GM21423 (cell line): ENCODE results near the gene THEMIS.
A peak's percentile ranks its signal among the peaks of the same experiment; 100 is the strongest.

ENCODE experiments used
- ATAC-seq: cut with Tn5 transposase; IDR thresholded peaks from one replicate; pipeline ENCODE4 v1.9.1; 2021; ENCODE audit warnings: mild to moderate bottlenecking, moderate library complexity; ENCODE audit not compliant: unreplicated experiment

Gene THEMIS

GRCh38 chr6:127860723-127861122 is 40.1 kb downstream of the THEMIS start:
- no peak for ATAC-seq

- ATAC-seq, result no peak
Observed at GRCh38 chr6:127859956-127860355, 40.9 kb downstream of the THEMIS start.

- ATAC-seq, result no peak
Observed at GRCh38 chr6:127858727-127859391, 42.0 kb downstream of the THEMIS start.

GRCh38 chr6:127857051-127857637 is 43.7 kb downstream of the THEMIS start:
- ATAC-seq, result no peak

- ATAC-seq, result peak; percentile 52
Observed at GRCh38 chr6:127855542-127856159, 45.2 kb downstream of the THEMIS start.

- ATAC-seq, result no peak
Observed at GRCh38 chr6:127854009-127854408, 46.8 kb downstream of the THEMIS start.

- ATAC-seq, result no peak
Observed at GRCh38 chr6:127851197-127851596, 49.7 kb downstream of the THEMIS start.

- no peak for ATAC-seq
Observed at GRCh38 chr6:127845242-127845641, 55.6 kb downstream of the THEMIS start.

- ATAC-seq, result no peak
Observed at GRCh38 chr6:127844529-127844928, 56.3 kb downstream of the THEMIS start.

GRCh38 chr6:127843582-127843981 is 57.3 kb downstream of the THEMIS start:
- no peak for ATAC-seq

GRCh38 chr6:127842562-127842961 is 58.3 kb downstream of the THEMIS start:
- ATAC-seq, result no peak

GRCh38 chr6:127841811-127842210 is 59.0 kb downstream of the THEMIS start:
- no peak for ATAC-seq

- ATAC-seq, result no peak
Observed at GRCh38 chr6:127834136-127834535, 66.7 kb downstream of the THEMIS start.

GRCh38 chr6:127833336-127833735 is 67.5 kb downstream of the THEMIS start:
- no peak for ATAC-seq

GRCh38 chr6:127832381-127832780 is 68.5 kb downstream of the THEMIS start:
- no peak for ATAC-seq

GRCh38 chr6:127824061-127824460 is 76.8 kb downstream of the THEMIS start:
- peak; percentile 66 for ATAC-seq

GRCh38 chr6:127821431-127821830 is 79.4 kb downstream of the THEMIS start:
- no peak for ATAC-seq

GRCh38 chr6:127818149-127818548 is 82.7 kb downstream of the THEMIS start:
- no peak for ATAC-seq

- no peak for ATAC-seq
Observed at GRCh38 chr6:127816643-127817042, 84.2 kb downstream of the THEMIS start.

GRCh38 chr6:127813699-127814027 is 87.2 kb downstream of the THEMIS start:
- no peak for ATAC-seq

- no peak for ATAC-seq
Observed at GRCh38 chr6:127812985-127813698, 87.7 kb downstream of the THEMIS start.
